NCI-H1048 (cell line): ENCODE results near the gene TMEM245.
A peak's percentile ranks its signal among the peaks of the same experiment; 100 is the strongest.

Experiments
- DNase-seq: peaks from one replicate; lab custom pipeline; 2025; lab: John Stamatoyannopoulos, UW

TMEM245 gene

DNA sequence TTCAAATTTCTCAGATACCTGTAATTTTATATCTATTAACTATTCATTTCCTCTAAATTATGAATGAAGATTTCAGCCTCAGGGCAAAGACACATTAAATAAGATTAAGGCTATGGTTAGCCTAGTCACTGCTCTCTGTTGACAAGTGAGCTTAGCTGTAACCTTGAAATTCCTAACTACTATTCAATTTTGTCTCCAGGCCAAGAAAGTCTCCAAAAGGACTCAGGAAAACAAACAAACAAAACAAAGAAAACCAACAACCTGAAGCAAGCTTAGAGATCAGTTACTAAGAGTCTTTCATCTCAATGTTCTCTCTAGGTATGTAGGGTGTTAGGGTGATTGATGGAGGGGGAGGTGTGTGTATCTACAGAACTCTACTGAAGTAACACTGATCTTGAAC, 96.9 kb downstream of the TMEM245 start:
- DNase-seq, result no peak

DNA sequence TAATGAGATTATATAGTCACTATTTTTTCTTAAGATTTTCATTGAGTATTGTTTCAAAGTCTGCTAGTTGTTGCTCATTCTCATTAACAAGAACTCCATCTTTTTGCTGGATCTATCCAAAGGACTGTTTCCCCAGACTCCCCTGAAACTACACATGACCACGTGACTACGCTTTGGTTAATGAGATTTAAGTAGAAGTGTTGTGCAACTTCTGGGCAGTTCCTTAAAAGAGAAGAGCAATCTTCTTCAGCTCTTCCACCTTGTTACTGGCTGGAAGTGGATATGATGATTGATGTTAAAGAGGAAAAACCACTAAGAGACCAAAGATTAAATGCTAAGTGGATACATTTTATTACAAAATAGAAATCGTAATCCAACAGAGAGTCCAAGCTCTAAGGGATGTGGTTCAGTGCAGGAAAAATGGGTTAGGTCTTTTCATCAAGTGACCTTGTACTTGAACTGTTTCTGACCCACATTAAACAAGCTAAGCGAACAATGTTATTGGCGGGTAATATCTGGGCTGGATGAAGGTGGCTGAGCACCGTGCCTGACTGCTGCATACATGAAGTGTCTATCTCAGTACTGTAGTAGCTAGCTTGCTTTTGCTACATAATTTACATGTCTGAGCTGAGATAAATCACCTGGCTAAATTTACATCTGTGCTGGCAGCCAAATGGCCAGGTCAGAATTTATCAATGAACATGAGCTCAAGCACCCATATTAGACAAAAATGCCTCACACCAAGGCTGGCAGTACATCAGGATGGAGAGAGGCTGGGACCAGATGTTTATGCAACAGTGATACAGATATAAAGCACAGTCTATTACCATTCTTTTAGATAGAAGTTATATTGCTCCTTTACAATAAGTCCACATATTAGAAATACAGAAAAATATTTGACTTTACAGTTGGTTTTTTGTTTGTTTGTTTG, 98.9 kb downstream of the TMEM245 start:
- DNase-seq, result no peak

DNA sequence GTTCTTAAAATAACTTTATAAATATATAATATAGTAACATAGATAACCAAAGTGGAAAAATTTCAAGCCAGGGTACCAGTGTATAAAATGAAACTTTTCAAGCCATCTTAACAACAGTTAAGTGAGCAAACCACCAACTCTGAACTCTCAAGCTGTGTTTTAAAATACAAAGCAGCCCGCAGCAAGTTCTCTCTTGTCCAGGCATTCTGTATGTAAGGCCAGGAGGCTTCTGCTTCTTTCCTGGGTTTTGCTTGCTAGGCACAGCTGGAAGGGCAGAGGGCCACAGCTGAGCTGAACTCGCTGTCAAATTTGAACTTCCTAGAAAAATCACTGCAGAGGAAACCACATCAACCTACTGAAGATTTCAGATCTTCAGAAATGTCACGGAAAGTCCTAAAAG, 99.6 kb downstream of the TMEM245 start:
- no peak for DNase-seq

DNA sequence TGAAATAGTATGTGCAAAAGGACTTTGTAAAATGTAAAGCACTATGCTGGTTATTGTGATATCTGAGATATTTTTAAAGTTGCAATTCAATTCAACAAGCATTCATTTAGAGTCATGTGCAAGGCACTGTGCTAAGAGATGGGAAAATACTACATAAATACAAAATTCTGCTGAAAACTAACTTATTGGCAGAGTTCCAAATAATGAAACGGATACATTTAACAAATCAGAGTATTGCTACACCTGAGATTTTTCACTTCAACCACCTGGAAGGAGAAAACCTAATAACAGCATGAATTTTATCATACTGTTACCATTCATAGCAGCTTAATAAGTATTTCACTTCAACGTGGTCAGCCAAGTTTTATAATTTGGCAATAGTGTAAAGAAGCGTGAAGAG, 100.3 kb downstream of the TMEM245 start:
- DNase-seq, result no peak

DNA sequence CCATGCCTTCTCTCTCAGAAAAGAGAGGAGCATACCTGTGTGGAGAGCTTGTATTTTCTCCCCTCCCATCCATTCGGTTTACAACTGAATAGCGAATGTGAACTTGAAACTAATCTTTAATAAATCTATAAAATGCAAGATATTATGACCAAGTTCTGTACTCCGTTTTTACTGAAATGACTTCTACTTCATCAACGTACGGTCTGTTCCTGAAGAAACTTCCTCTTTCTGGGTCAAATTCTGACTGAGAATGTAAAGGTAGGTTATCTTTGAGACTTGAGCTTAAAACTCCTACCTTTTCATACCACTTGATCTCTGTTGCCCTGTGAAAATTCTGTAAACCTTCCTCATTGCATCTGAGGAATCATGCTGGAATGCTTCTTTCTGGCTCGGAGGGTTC, 102.3 kb downstream of the TMEM245 start:
- DNase-seq, result no peak

DNA sequence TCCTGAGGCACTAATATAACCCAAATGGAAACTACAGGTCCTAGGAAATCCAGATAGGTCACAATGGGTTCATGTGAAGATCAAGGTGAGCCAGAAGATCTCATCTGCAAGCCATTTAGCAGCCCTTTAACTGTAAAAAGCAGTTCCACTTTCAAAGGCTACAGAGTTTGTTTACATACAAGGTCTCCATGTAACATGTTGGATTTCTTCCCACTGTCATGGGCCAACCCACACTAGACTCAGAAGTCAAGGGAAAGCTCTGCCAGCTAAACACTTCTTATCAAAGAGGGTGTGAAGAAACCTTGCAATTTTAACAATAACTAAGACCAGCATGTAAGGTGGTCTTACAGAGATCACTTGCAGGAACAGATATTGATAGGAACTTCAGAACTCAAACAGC, 102.7 kb downstream of the TMEM245 start:
- no peak for DNase-seq

DNA sequence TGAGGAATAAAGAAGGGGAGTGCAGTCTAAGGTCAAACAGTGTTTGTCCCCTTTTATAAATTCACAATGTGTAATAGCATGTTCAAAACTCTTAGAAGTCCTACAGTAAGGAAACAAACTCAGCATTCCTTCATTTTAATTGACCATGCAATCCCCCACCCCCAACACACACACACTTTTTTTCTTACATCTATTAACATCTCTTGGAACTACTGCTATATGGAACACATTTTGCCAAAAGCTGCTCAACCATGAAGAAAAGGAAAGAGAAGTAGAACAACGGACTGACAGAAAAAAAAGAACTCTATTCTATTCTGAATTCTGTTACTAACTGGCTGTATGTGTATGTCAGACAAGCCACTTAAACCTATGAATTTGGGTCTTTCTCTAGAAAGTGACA, 103.6 kb downstream of the TMEM245 start:
- DNase-seq, result no peak

DNA sequence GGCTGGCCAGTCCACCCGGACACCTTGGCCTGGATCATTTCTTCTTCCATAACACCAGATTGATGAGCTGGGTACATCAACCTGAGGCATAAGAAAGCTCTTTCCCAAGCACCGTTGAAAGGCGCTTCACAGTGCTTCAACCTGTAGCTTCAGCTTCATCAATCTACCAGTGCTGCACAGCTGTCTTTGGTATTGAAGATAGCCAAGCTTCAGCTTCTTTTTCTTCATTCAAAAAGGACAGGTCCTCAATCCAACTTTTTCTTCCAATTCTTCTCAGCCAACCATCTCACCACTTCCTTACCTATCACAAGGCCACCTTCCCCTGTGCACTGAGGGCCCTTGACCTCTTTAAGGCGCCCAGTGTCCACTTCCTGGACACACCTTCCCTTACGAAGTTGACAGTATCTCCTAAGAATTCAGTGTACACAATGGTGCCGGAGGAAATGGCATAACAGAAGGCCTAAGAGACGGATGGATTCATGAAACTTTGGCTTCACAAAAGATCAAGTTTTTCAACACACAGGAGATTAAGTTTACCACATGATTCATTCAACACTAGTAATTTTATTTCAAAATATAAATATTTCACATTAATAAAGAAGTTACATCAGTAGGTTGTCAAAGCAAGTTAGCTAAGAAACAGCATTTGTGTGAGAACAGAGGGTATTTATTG, 105.0 kb downstream of the TMEM245 start:
- no peak for DNase-seq

DNA sequence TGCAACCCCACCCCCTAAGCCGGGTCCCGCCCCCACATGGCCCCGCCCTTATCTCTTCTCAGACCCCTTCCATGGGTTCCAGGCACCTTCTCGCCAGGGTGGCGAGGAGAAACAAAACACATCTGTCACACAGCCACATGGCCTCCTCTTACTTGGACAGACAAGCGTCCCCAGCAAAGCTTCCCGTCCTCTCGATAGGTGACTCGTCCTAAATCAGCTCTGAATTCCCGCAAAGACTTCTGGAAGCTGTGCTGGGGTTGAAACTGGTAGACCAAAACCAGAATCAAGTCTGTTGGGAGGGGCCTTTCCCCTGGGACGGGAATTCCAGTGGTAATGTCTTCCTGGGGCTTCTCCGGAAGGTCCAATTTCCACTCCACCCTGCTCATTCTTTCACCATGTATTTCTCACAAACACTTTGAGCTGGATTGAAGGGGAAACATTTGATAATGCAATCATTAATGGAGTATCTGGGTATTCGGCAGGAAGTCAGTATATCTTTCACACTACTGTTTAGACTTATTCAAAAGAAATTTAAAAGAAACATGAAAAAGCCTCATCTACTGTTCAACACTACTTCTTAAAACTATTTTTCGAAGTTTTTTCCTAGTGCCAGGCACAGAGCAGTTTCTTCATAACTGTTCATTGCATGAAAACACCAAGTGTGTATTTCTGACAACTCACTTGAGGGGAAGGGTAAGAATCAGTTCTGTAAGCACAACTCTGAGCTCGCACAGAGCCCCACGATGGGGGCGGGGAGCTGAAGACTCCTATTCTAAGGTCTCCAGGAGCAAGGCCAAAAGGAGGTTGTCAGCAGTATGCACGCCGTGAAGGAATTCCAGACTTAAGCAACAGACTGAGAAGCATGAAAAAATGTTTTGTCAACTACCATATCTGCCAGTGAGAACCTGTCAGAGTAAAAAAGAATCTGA, 105.8 kb downstream of the TMEM245 start:
- no peak for DNase-seq

DNA sequence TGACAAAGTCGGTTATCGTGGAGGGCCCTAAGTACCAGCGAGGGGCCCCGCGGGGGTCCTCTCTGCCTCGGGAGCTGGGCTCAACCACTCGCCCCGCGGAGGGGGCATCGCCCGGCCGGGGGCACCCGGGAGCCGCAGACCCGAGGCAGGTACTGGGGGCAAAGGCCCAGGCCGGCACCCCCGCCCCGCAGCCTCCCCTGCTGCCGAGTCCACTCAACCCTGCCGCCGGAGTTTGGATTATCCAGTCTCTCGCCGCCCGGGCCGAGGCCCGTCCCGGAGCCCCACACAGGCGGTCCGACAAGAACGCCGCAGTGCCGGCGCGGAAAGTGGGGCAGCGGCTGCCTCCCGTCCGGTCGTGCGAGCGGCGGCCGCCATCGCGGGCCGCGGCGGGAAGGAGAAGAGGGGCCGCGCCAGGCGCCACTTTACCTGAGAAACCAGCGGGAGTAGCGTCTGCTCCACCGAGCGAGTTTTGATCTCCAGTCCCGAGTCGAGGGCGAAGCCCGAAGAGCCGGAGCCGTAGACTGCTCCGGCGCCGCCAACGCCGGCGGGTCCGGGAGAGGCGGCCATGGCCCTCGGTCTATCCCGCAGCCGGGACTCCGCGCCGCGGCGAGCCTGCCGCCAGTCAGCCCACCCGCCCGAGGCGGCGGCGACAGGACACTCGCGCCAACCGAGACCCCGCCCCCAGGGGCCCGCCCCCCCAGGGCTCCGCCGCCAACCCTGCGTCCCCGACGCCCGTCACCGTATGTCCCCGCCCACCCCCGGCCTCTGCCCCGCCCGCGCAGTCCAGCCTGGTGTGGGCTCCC, 106.7 kb downstream of the TMEM245 start, which contains the start of gene CTNNAL1:
TSS of gene CTNNAL1 (minus strand) at position 624 of the 803 bp plus-strand sequence. CDS start at position 567, 57 bp downstream.
- DNase-seq, result peak; percentile 75

DNA sequence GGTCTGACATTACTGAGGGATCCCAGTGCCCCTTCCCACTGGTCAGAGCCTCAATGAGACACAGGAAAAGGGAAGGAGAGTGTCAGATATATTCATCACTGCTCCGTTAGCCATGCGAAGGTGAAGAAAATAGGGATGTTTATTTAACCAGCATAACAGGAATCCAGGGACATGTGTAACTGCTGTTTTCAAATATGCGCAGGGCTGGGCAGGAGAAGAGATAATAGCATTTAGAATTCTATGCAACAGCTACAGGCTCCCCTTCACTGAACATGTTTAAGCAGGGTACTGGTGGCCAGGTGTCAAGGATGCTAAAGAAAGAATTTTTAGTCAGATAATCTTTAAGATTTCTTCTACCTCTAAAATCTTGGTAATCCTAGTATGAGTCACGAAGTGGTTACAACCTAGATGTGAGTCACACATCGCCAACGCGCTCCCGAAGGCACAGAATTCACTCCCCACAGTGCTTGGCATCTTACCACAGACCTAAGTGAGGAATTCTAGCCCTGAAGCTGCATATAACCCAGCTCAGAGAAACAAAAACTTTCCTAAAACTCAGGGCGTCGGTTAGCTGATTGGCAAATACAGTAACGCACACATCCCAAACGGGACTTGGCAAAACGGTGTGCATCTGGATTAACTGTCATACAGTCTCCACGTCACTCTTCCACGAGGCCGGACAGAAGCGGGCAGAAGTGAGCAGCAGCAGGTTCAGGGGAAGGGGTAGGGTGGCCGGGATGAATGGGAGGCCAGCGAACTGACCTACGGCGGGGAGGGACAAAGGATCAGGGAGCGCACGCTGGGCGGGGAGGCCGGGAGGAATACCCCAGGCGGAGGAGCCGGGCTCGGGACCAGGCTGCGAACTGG, 107.5 kb downstream of the TMEM245 start:
- no peak for DNase-seq

DNA sequence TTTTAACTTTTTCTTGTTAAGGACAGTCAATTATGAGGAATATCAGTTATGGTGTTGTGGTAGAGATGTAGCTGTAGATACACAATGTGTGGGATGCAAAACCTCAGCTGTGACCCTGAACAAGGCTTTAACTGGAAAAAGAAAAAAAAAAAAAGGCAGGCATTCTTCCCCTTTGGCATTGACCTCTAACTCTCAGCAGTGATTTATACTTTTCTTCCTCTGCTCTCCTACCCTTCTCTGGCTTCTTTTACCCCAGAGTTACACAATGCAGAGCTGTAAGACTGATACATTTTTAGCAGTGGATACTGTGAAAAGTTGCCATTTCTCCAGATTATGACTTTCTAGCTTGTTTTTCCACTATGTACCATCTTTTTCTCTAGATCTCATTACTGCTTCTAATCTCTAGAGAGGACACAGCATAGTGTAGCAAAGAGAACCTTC, 108.5 kb downstream of the TMEM245 start:
- no peak for DNase-seq

DNA sequence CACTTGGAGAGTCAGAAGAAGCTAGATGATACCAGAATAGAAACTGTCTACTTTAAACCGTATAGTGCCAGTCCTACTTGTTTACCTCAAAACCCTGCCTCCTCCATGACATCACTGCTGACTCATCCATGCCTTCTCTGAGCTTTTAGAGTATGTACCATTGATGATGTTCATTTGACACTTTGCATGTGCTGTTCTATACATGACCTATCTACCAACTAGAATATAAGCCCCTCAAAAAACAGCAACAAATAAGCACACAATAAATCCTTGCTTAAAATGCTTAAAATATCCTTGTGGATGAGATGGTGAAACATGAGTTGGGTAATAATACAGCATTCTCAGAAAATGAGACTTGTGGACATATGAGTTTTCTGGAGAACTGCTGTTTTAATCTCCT, 109.0 kb downstream of the TMEM245 start:
- no peak for DNase-seq

DNA sequence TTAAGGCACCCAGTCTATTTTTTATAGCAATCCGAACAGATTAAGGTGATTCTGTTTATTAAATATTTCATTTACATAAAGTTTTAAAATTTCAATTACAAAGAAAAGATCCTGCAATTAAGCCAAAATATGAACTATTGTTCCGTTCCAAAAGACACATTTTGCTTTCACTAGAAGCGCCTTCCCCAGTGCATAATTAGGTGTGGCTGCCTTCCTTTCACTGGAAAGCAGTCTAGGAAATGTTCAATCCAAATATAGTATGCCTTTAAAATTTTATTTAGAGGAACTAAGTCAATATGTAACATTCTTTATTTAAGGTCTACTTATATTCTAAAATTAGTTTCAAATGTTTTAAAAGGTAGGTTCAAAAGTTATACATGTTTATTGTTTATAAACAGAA, 114.1 kb downstream of the TMEM245 start:
- DNase-seq, result no peak

DNA sequence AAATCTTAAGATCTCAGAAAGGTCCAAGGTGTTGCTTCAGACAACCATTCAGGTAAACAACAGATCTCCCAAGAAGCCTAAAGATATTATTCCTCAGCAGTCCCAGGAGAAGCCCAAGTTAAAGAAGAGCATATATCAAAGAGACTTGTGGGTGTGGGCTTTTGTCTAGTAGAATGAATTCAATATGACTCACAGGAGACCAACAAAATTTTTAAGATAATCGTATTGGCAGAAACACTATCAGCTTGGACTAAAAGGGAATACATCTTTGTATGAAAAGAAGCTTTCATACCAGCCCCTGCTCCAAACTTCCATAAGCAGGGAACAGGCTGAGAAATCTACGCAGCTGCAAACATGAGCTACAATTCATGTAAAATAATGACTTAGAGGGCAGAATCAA, 116.6 kb downstream of the TMEM245 start:
- no peak for DNase-seq

DNA sequence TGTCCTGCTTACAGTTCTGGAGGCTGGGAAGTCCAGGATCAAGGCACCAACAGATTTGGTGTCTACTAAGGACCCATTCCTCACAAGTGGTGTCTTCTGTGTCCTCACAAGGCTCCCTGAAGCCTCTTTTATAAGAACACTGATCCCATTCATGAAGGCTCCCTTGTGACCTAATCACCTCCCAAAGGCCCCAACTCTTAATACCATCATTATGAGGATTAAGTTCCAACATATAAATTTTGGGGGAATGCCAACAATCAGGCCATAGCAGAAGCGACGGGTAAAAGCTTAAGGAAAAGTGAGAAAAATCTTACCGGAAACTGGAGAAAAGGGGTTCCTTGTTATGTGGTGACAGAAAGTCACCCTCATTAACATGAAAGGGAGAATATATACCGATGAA, 117.6 kb downstream of the TMEM245 start:
- no peak for DNase-seq

DNA sequence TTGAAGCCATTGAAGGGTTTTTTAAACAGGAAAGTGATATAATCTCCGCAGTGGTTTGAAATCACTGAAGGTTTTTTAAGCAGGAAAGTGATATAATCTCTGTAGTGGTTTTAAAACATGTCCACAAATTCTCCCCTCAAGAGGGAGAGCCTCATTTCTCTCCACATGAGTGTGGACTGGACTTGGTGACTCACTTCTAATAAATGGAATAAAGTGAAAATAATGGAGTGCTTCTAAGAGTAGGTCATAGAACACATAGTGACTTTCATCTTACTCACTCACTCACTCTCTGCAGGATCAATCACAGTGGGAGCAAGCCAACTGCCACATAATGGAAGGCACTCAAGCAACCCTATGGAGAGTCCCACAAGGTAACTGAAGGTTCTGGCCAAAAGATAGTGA, 118.5 kb downstream of the TMEM245 start:
- DNase-seq, result no peak

DNA sequence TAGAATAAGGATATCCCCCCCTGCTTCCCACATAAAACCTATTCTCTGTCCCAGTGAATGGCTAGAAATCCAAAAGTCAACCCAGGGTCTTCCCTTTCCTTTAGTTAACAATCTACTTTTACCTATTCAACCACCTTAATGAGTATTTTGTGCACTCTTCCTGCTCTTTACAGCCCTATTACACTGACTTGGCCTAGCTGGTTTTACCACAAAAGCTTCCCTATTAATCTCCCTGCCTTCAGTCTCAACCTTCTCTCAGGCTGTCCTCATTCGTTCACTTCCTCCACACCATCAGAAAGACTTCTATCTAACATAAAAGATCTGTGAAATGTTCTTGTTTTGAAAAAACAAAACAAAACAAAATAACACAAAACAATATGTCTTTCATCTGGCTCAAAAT, 122.6 kb downstream of the TMEM245 start:
- no peak for DNase-seq

DNA sequence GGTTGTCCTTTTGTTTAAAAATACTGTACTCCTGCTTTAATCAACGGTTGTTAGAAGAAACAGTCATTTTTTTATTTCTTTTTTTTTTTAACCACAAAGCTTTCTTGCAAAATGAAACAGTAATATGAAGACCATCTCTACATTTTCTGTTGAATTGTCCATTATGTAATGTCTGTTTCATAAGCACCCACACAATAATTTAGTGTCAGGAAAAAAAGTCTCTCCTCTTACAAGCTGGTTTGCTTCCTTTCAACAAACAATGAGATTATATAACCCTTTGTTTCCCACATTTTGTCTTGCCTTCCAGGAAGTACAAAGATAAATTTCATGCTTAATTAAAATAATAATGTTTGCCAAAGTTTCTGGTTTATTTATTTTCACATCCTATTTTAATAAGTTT, 123.1 kb downstream of the TMEM245 start:
- no peak for DNase-seq

DNA sequence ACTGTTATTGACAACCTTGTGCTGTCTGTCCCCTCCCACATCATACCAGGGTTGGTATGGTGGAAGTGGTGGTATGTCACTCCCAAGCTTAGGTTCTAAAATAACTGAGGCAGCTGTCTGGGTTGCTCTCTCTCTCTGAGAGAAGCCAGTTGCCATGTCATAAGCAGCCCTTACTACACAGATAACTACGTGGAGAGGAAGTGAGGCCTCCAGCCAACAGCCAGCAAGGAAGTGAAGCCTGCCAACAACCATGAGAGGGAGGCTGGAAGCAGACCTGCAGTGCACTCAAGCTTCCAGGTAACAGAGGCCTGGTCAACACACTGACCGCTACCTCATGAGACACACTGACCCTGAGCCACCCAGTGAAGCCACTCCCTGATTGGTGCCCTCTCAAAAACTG, 125.1 kb downstream of the TMEM245 start:
- no peak for DNase-seq
